ENCODE data around the gene CNBD2. TPM values are rescaled to one million over a fixed set of nuclear protein-coding genes. Genes with fewer than 3 reads are reported as not detected.

The CNBD2 gene
- total and polyA plus RNA-seq, 10 of the 15 experiments (the other 5 are each of a cell fraction or from before 2014, with no cell fraction given) = 0.86 to 7.4 (median 4.6) TPM

DNA sequence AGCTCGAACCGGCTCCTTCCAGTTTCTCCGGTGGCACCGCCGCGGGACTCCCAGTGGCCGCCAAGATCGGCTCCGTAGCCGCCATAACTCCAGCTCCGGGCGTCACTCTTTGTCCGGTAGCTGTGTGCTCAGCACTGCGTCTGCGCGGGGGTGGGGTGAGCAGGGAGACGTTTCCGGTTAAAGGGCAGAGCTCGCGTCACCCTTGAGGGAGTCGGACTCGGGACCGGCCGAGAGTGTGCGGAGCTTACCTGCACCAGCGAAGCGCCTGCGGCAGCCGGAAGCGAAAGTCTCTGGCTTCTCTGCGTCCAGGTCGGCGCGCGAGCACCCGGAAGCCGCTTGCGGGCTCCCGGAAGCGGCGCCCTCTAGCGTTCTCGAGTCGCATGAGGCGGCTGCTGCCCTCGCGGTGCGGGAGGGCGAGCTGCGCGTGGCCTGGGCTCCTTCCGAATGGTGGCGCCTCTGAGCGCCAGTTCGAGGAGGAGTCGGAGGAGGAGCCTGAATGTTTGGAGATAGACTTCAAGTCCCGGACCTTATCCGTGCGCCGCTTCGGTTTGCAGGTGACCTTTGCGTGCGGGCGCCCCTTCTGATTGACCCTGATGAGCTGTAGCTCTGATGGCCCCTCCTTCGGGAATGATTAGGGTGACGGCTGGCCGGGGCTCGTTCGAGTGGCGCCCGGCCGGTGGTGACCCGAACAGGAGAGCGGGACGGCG, 14.0 kb upstream of the CNBD2 start, which contains the start of gene SCAND1 (continued):
- TF ChIP-seq, protein P1, sequence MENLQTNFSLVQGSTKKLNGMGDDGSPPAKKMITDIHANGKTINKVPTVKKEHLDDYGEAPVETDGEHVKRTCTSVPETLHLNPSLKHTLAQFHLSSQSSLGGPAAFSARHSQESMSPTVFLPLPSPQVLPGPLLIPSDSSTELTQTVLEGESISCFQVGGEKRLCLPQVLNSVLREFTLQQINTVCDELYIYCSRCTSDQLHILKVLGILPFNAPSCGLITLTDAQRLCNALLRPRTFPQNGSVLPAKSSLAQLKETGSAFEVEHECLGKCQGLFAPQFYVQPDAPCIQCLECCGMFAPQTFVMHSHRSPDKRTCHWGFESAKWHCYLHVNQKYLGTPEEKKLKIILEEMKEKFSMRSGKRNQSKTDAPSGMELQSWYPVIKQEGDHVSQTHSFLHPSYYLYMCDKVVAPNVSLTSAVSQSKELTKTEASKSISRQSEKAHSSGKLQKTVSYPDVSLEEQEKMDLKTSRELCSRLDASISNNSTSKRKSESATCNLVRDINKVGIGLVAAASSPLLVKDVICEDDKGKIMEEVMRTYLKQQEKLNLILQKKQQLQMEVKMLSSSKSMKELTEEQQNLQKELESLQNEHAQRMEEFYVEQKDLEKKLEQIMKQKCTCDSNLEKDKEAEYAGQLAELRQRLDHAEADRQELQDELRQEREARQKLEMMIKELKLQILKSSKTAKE (IDR thresholded peaks at IDR 0.05; ENCODE audit: low read depth, poor library complexity, severe bottlenecking) = no peak
- TF ChIP-seq, protein P2, sequence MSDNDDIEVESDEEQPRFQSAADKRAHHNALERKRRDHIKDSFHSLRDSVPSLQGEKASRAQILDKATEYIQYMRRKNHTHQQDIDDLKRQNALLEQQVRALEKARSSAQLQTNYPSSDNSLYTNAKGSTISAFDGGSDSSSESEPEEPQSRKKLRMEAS (IDR thresholded peaks at IDR 0.05; ENCODE audit: low read depth, low read length) = peak; percentile 96
- TF ChIP-seq ZBED1 (IDR thresholded peaks at IDR 0.05; ENCODE audit: borderline replicate concordance) (0 out of 2 replicates have a peak, but pooled peaks have one; percentile 50), SP1 (IDR thresholded peaks at IDR 0.05; ENCODE audit: low read depth, low read length) (peak; percentile 40), RAD51 (IDR thresholded peaks at IDR 0.05) (no peak), JUND (IDR thresholded peaks at IDR 0.05; ENCODE audit: low read depth, low read length) (no peak), TARDBP (IDR thresholded peaks at IDR 0.05; ENCODE audit: borderline replicate concordance) (no peak; the same call in 1 of the 2 replicates), ZNF24 (IDR thresholded peaks at IDR 0.05) (no peak), WRNIP1 (IDR thresholded peaks at IDR 0.05; ENCODE audit: borderline replicate concordance, low read depth, low read length) (no peak)
- TF ChIP-seq, protein P3, sequence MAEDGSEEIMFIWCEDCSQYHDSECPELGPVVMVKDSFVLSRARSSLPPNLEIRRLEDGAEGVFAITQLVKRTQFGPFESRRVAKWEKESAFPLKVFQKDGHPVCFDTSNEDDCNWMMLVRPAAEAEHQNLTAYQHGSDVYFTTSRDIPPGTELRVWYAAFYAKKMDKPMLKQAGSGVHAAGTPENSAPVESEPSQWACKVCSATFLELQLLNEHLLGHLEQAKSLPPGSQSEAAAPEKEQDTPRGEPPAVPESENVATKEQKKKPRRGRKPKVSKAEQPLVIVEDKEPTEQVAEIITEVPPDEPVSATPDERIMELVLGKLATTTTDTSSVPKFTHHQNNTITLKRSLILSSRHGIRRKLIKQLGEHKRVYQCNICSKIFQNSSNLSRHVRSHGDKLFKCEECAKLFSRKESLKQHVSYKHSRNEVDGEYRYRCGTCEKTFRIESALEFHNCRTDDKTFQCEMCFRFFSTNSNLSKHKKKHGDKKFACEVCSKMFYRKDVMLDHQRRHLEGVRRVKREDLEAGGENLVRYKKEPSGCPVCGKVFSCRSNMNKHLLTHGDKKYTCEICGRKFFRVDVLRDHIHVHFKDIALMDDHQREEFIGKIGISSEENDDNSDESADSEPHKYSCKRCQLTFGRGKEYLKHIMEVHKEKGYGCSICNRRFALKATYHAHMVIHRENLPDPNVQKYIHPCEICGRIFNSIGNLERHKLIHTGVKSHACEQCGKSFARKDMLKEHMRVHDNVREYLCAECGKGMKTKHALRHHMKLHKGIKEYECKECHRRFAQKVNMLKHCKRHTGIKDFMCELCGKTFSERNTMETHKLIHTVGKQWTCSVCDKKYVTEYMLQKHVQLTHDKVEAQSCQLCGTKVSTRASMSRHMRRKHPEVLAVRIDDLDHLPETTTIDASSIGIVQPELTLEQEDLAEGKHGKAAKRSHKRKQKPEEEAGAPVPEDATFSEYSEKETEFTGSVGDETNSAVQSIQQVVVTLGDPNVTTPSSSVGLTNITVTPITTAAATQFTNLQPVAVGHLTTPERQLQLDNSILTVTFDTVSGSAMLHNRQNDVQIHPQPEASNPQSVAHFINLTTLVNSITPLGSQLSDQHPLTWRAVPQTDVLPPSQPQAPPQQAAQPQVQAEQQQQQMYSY (CRISPR knock-in tag; IDR thresholded peaks at IDR 0.05) = no peak
- TF ChIP-seq, protein P4, sequence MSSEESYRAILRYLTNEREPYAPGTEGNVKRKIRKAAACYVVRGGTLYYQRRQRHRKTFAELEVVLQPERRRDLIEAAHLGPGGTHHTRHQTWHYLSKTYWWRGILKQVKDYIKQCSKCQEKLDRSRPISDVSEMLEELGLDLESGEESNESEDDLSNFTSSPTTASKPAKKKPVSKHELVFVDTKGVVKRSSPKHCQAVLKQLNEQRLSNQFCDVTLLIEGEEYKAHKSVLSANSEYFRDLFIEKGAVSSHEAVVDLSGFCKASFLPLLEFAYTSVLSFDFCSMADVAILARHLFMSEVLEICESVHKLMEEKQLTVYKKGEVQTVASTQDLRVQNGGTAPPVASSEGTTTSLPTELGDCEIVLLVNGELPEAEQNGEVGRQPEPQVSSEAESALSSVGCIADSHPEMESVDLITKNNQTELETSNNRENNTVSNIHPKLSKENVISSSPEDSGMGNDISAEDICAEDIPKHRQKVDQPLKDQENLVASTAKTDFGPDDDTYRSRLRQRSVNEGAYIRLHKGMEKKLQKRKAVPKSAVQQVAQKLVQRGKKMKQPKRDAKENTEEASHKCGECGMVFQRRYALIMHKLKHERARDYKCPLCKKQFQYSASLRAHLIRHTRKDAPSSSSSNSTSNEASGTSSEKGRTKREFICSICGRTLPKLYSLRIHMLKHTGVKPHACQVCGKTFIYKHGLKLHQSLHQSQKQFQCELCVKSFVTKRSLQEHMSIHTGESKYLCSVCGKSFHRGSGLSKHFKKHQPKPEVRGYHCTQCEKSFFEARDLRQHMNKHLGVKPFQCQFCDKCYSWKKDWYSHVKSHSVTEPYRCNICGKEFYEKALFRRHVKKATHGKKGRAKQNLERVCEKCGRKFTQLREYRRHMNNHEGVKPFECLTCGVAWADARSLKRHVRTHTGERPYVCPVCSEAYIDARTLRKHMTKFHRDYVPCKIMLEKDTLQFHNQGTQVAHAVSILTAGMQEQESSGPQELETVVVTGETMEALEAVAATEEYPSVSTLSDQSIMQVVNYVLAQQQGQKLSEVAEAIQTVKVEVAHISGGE (CRISPR knock-in tag; IDR thresholded peaks at IDR 0.05) = peak; percentile 88

Data from GM12878 (cell line).